Adrenal gland (tissue), 5 donors: ENCODE results near the gene AKAP1.

ENCODE experiments used
- POLR2A ChIP-seq, 2 donors: fragments of 450-650 bp; IDR thresholded peaks; one replicate each; pipeline ENCODE4 v1.6.1; 2017; ENCODE audit warnings: antibody characterized with exemption in 2 of 2, mild to moderate bottlenecking in 2 of 2, moderate library complexity in 1 of 2
- TF ChIP-seq, protein P1 (sequence below), 6 experiments: fragments of 450-650 bp in 4 of 6; fragments of 200-600 bp in 2 of 6; sonication (generic) in 1 of 6; IDR thresholded peaks; 1 replicate in 5 of 6; 2 replicates in 1 of 6; pipeline versions ENCODE4 v1.5.1 to v1.8.0; 2016 to 2021; ENCODE audit warnings: antibody characterized with exemption in 6 of 6, mild to moderate bottlenecking in 2 of 6, moderate library complexity in 1 of 6
- donor health status: DM: no; HTN: no; CAD: no.

DNA sequence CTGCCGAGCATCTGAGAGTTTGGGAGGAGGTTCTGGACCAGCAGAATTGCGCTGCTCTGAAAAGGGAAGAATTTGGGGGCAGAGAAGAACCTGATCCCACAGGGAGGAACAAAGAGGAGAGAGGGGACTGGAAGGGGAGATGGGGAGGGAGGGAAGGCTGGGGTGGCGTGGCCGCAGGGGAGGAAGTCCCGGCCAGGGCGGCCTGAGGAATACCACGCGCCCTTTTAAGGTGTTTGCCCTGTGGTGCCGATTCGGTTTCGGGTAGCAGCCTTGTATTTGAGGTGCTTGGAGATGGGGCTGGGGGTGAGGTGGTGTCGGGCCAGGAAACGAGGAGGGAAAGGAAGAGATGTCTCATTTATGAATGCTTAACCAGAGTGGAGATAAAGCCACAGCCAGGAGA, 51.3 kb downstream of the AKAP1 start:
- TF ChIP-seq, protein P1, sequence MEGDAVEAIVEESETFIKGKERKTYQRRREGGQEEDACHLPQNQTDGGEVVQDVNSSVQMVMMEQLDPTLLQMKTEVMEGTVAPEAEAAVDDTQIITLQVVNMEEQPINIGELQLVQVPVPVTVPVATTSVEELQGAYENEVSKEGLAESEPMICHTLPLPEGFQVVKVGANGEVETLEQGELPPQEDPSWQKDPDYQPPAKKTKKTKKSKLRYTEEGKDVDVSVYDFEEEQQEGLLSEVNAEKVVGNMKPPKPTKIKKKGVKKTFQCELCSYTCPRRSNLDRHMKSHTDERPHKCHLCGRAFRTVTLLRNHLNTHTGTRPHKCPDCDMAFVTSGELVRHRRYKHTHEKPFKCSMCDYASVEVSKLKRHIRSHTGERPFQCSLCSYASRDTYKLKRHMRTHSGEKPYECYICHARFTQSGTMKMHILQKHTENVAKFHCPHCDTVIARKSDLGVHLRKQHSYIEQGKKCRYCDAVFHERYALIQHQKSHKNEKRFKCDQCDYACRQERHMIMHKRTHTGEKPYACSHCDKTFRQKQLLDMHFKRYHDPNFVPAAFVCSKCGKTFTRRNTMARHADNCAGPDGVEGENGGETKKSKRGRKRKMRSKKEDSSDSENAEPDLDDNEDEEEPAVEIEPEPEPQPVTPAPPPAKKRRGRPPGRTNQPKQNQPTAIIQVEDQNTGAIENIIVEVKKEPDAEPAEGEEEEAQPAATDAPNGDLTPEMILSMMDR (IDR thresholded peaks at IDR 0.05): no peak
- no peak for TF ChIP-seq POLR2A (IDR thresholded peaks at IDR 0.05)
